GM12891 (cell line): Measurements from ENCODE around the gene ZNF185.

ENCODE experiments used
- POLR2A ChIP-seq: IDR thresholded peaks from 2 replicates; pipeline ENCODE4 v1.6.1; 2011; ENCODE audit warnings: low read depth, low read length, control low read depth
- POLR2AphosphoS5 ChIP-seq: IDR thresholded peaks from 2 replicates; pipeline ENCODE4 v1.6.1; 2011; ENCODE audit warnings: low read depth, low read length, control low read depth
- TAF1 ChIP-seq: IDR thresholded peaks from 2 replicates; pipeline ENCODE4 v1.6.1; 2011; ENCODE audit warnings: low read depth, low read length, control low read depth

- TF ChIP-seq TAF1 (no peak), POLR2A (no peak), POLR2AphosphoS5 (no peak)
These were observed 16.6 kb upstream of the ZNF185 start for GRCh38 chrX:152881289-152881688.
